ENCODE measurements around the gene KRT37. TPM values are rescaled to one million over a fixed set of nuclear protein-coding genes. Genes with fewer than 3 reads are reported as not detected.
"Not testable (repeated sequence)": the region's sequence is repeated elsewhere in the genome, so short reads cannot be mapped to it uniquely, and the experiment has no call there.

The KRT37 gene
- total and polyA plus RNA-seq, 2 of the 13 experiments (the other 11 are each of a cell fraction or from before 2014, with no cell fraction given), result 0.69 TPM; not detected in 1

DNA sequence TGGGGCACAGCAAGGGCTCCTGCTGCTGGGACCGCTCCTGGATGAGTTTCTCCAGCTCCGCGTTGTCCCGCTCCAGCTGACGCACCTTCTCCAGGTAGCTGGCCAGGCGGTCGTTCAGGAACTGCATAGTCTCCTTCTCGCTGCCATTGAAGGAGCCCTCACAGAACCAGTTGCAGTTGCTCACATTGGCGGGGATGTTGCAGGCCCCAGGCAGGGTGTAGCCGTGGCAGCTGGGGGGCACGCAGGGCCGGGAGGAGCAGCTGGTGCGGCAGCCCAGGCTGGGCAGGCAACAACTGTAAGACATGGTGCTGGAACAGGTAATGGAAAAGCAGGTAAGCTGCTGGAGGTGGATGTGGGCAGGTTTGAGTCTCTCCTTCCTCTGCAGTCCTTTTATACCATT lies 42.4 kb downstream of the KRT37 start, which contains the start of gene KRT34:
TSS of gene KRT34 (minus strand) at position 364 of the 400 bp plus-strand sequence. CDS start at position 304, 60 bp downstream.
- BruUV-seq (replicated peaks); intact Hi-C loops (cut with micrococcal nuclease; ENCODE audit: unreplicated experiment); H3K4me1 ChIP-seq (ENCODE audit: insufficient read depth, low read length); H4K20me1 ChIP-seq (ENCODE audit: insufficient read depth, low read length); FAIRE-seq; CTCF ChIA-PET (ENCODE audit: low intra/inter-chr PET ratio, low total read pairs); H3K9ac ChIP-seq (ENCODE audit: insufficient read depth, low read depth, low read length); H3K27ac ChIP-seq (ENCODE audit: extremely low read length, insufficient read depth, low read length); ATAC-seq; H3K79me2 ChIP-seq (ENCODE audit: insufficient read depth, low read length); in situ Hi-C loops (cut with HindIII; ENCODE audit: extremely low pct_ligation_motif_present, low pct_unique_long_range_greater_than_20kb); H3K4me2 ChIP-seq (ENCODE audit: low read depth, low read length); H3K9me3 ChIP-seq (ENCODE audit: low read length); H3K4me3 ChIP-seq (replicated peaks in 1 of 3; ENCODE audit: insufficient read depth in 1 of 3, low read depth in 2 of 3, low read length in 3 of 3); H3K27me3 ChIP-seq (ENCODE audit: control insufficient read depth in 1 of 2, insufficient read depth in 2 of 2, low read length in 2 of 2); POLR2A ChIA-PET; H3K36me3 ChIP-seq (replicated peaks in 1 of 2; ENCODE audit: control insufficient read depth in 1 of 2, insufficient read depth in 2 of 2, low read length in 2 of 2); DNase-seq (ENCODE audit: low spot score); H2AFZ ChIP-seq (ENCODE audit: low read length): not testable (repeated sequence)
- 48% methylated on average over 8 of the region's 13 CpGs for WGBS (ENCODE audit: low lambda C conversion rate)

DNA sequence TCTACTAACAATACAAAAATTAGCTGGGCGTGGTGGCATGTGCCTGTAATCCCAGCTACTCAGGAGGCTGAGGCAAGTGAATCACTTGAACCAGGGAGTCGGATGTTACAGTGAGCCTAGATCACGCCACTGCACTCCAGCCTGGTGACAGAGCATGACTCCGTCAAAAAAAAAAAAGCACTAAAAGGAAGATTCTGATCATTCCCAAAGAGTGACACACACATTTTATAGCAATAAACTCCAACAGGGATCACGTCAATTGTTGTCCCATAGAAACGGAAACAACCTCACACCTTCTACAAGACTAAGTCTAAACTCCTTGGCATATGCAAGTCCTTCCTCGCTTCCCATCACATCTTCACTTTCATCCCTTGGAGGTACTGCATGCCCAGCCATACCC lies 44.3 kb downstream of the KRT37 start:
- H3K27me3 ChIP-seq (ENCODE audit: control insufficient read depth in 1 of 2, insufficient read depth in 2 of 2, low read length in 2 of 2); H4K20me1 ChIP-seq (ENCODE audit: insufficient read depth, low read length); FAIRE-seq; ATAC-seq; H3K27ac ChIP-seq (ENCODE audit: extremely low read length, insufficient read depth, low read length); H3K9ac ChIP-seq (ENCODE audit: insufficient read depth, low read depth, low read length); H3K36me3 ChIP-seq (replicated peaks in 1 of 2; ENCODE audit: control insufficient read depth in 1 of 2, insufficient read depth in 2 of 2, low read length in 2 of 2); CTCF ChIA-PET (ENCODE audit: low intra/inter-chr PET ratio, low total read pairs); intact Hi-C loops (cut with micrococcal nuclease; ENCODE audit: unreplicated experiment); BruUV-seq (replicated peaks); in situ Hi-C loops (cut with HindIII; ENCODE audit: extremely low pct_ligation_motif_present, low pct_unique_long_range_greater_than_20kb); H3K4me3 ChIP-seq (replicated peaks in 1 of 3; ENCODE audit: insufficient read depth in 1 of 3, low read depth in 2 of 3, low read length in 3 of 3); POLR2A ChIA-PET; DNase-seq (ENCODE audit: low spot score); H3K4me1 ChIP-seq (ENCODE audit: insufficient read depth, low read length); H3K79me2 ChIP-seq (ENCODE audit: insufficient read depth, low read length); H3K4me2 ChIP-seq (ENCODE audit: low read depth, low read length); H2AFZ ChIP-seq (ENCODE audit: low read length); H3K9me3 ChIP-seq (ENCODE audit: low read length): not testable (repeated sequence)
- WGBS (ENCODE audit: low lambda C conversion rate), result 42% methylated on average over 7 of the region's 7 CpGs

DNA sequence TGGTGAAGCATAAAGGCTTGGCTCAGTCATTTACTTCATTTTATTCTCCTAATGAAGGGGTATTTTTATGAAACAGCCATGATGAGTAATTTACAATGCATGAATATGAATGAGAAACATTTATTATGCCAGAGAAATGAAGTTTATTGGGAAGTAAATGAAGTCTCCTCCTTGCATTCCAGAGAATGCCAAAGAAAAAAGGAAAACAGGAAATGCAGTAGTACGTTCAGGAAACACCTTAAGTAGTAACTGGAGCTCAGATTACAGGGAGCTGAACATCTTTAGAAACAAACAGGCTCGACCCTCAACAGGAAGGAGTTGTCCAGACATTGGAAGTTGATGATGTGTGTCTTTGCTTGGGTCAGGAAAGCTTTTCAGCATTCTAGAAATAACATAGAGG lies 46.8 kb downstream of the KRT37 start:
- no peaks in the 10 kb centered on the region for H3K36me3 ChIP-seq (replicated peaks in 1 of 2; ENCODE audit: control insufficient read depth in 1 of 2, insufficient read depth in 2 of 2, low read length in 2 of 2)
- no peak for TF ChIP-seq ZNF180 (CRISPR knock-in tag; IDR thresholded peaks at IDR 0.05; ENCODE audit: borderline replicate concordance, low read depth)
- TF ChIP-seq PCBP2 (optimal IDR thresholded peaks at IDR 0.05; ENCODE audit: low read depth, low read length, poor library complexity, severe bottlenecking), result no peak
- TF ChIP-seq, protein P1, sequence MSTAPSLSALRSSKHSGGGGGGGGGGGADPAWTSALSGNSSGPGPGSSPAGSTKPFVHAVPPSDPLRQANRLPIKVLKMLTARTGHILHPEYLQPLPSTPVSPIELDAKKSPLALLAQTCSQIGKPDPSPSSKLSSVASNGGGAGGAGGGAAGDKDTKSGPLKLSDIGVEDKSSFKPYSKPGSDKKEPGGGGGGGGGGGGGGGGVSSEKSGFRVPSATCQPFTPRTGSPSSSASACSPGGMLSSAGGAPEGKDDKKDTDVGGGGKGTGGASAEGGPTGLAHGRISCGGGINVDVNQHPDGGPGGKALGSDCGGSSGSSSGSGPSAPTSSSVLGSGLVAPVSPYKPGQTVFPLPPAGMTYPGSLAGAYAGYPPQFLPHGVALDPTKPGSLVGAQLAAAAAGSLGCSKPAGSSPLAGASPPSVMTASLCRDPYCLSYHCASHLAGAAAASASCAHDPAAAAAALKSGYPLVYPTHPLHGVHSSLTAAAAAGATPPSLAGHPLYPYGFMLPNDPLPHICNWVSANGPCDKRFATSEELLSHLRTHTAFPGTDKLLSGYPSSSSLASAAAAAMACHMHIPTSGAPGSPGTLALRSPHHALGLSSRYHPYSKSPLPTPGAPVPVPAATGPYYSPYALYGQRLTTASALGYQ (CRISPR knock-in tag; IDR thresholded peaks at IDR 0.05), result no peak
- no peak for TF ChIP-seq ZNF543 (CRISPR knock-in tag; IDR thresholded peaks at IDR 0.05)
- no peak for TF ChIP-seq ZEB1 (IDR thresholded peaks at IDR 0.05; ENCODE audit: insufficient replicate concordance, low read depth)
- TF ChIP-seq, protein P2, sequence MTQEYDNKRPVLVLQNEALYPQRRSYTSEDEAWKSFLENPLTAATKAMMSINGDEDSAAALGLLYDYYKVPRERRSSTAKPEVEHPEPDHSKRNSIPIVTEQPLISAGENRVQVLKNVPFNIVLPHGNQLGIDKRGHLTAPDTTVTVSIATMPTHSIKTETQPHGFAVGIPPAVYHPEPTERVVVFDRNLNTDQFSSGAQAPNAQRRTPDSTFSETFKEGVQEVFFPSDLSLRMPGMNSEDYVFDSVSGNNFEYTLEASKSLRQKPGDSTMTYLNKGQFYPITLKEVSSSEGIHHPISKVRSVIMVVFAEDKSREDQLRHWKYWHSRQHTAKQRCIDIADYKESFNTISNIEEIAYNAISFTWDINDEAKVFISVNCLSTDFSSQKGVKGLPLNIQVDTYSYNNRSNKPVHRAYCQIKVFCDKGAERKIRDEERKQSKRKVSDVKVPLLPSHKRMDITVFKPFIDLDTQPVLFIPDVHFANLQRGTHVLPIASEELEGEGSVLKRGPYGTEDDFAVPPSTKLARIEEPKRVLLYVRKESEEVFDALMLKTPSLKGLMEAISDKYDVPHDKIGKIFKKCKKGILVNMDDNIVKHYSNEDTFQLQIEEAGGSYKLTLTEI (CRISPR knock-in tag; conservative IDR thresholded peaks at IDR 0.05), result no peak
- no peak for TF ChIP-seq PHF8 (CRISPR knock-in tag; IDR thresholded peaks at IDR 0.05)

More for the DNA sequence above, 46.8 kb downstream of the KRT37 start:
- ATAC-seq (no peak), FAIRE-seq (no peak), DNase-seq (ENCODE audit: low spot score) (no peak)
- BruUV-seq (replicated peaks), result no TSS peak
- no peaks in the 10 kb centered on the region for H4K20me1 ChIP-seq (ENCODE audit: insufficient read depth, low read length)
- no peaks in the 10 kb centered on the region for H3K79me2 ChIP-seq (ENCODE audit: insufficient read depth, low read length)
- no peak overlapping the region for H3K4me2 ChIP-seq (ENCODE audit: low read depth, low read length)
- no peak overlapping the region for H2AFZ ChIP-seq (ENCODE audit: low read length)
- intact Hi-C loops (cut with micrococcal nuclease; ENCODE audit: unreplicated experiment), result no loop called here
- ChIA-PET POLR2A (no interaction called here), CTCF (ENCODE audit: low intra/inter-chr PET ratio, low total read pairs) (no interaction called here)
- in situ Hi-C loops (cut with HindIII; ENCODE audit: extremely low pct_ligation_motif_present, low pct_unique_long_range_greater_than_20kb), result no loop called here
- 1% methylated on average over 2 of the region's 2 CpGs for WGBS (ENCODE audit: low lambda C conversion rate)
- no peak overlapping the region for H3K4me3 ChIP-seq (replicated peaks in 1 of 3; ENCODE audit: insufficient read depth in 1 of 3, low read depth in 2 of 3, low read length in 3 of 3)
- H3K27me3 ChIP-seq (ENCODE audit: control insufficient read depth in 1 of 2, insufficient read depth in 2 of 2, low read length in 2 of 2), result no peaks in the 10 kb centered on the region; a peak in 1 of 5 replicates
- H3K27ac ChIP-seq (ENCODE audit: extremely low read length, insufficient read depth, low read length), result no peak overlapping the region
- H3K9ac ChIP-seq (ENCODE audit: insufficient read depth, low read depth, low read length), result no peak overlapping the region
- H3K4me1 ChIP-seq (ENCODE audit: insufficient read depth, low read length), result no peaks in the 10 kb centered on the region
- H3K9me3 ChIP-seq (ENCODE audit: low read length), result no peaks in the 10 kb centered on the region

Data from HepG2 (cell line).